Natural killer cell (primary cell): ENCODE results near the gene TES. TPM values are rescaled to one million over a fixed set of nuclear protein-coding genes. Genes with fewer than 3 reads are reported as not detected.

Experiments
- ATAC-seq, 3 donors: fragments of 150-1000 bp in 2 of 3; fragments of 200-7000 bp in 1 of 3; cut with Tn5 transposase; 1 replicate in 1 of 3; 2 replicates in 2 of 3; pipeline ENCODE4 v1.10.0; 2021; ENCODE audit warnings: mild to moderate bottlenecking in 2 of 3, moderate library complexity in 2 of 3
- DNase-seq, 2 donors: peaks; one replicate each; pipeline versions ENCODE4 v3.0.0 to v3.0.0-alpha.2; 2013 to 2021; ENCODE audit warnings: mixed read lengths in 1 of 2
- H3K27ac ChIP-seq: one replicate; pipeline ENCODE4 v1.5.1; 2013; ENCODE audit warnings: mild to moderate bottlenecking, low read length
- H3K27me3 ChIP-seq: one replicate; pipeline ENCODE4 v1.6.1; 2013; ENCODE audit warnings: low read length; ENCODE audit not compliant: control insufficient read depth, insufficient read depth
- H3K36me3 ChIP-seq: one replicate; pipeline ENCODE4 v1.6.1; 2013; ENCODE audit warnings: low read length; ENCODE audit not compliant: control insufficient read depth, insufficient read depth
- H3K4me1 ChIP-seq: one replicate; pipeline ENCODE4 v1.6.1; 2013; ENCODE audit warnings: low read length; ENCODE audit not compliant: control insufficient read depth, insufficient read depth
- H3K4me3 ChIP-seq: one replicate; pipeline ENCODE4 v1.5.1; 2013; ENCODE audit warnings: low read length
- H3K9me3 ChIP-seq: one replicate; pipeline ENCODE4 v1.6.1; 2013; ENCODE audit warnings: low read length; ENCODE audit not compliant: control insufficient read depth, insufficient read depth
- H3K27ac Mint-ChIP-seq, 2 donors: one replicate each; pipeline ENCODE4 v1.8.0; 2022; ENCODE audit warnings: mild to moderate bottlenecking in 2 of 2, mixed read lengths in 2 of 2, moderate library complexity in 1 of 2
- H3K27me3 Mint-ChIP-seq, 2 donors: one replicate each; pipeline ENCODE4 v1.8.0; 2022; ENCODE audit warnings: low read depth in 2 of 2, mixed read lengths in 2 of 2
- H3K36me3 Mint-ChIP-seq: one replicate; pipeline ENCODE4 v1.8.0; 2022; ENCODE audit warnings: mixed read lengths
- H3K4me1 Mint-ChIP-seq, 2 donors: one replicate each; pipeline ENCODE4 v1.8.0; 2022; ENCODE audit warnings: mixed read lengths in 2 of 2
- H3K4me3 Mint-ChIP-seq: one replicate; pipeline ENCODE4 v1.8.0; 2022; ENCODE audit warnings: mild to moderate bottlenecking, moderate library complexity, mixed read lengths
- H3K9me3 Mint-ChIP-seq, 2 donors: one replicate each; pipeline ENCODE4 v1.8.0; 2022; ENCODE audit warnings: mixed read lengths in 2 of 2
- WGBS: methylation state at CpG from one replicate; pipeline ENCODE4 v1.1.7; 2013; ENCODE audit warnings: missing lambda C conversion rate; ENCODE audit not compliant: insufficient coverage; 5-methylcytosine and 5-hydroxymethylcytosine counted together
- intact Hi-C: fragments of 100-400 bp; cut with micrococcal nuclease; formaldehyde crosslinking; loops from one replicate; pipeline ENCODE4 v1.14.2; 2022
- total RNA-seq, 4 donors: library from RNA; stranded (reverse); fragments of 120-200 nt in 1 of 4; gene quantifications; one replicate each; pipeline versions ENCODE4 v1.2.3 to v1.2.4, GENCODE V29; 2013 to 2022
- TF ChIP-seq, protein P1 (sequence below): fragments of 200-600 bp; IDR thresholded peaks from one replicate; pipeline ENCODE4 v1.8.0; 2022; ENCODE audit warnings: antibody characterized with exemption

Gene TES
- total RNA-seq, result 100 to 1,000 TPM; 220 to 269 (median 227) TPM
- 280 TPM for total RNA-seq (2013)

- ATAC-seq (peak; percentile 29 to 65 (median 58)), DNase-seq (peak; percentile 63 to 77)
- Histone ChIP-seq H3K27me3 (no peaks in the 10 kb centered on the region), H3K9me3 (no peaks in the 10 kb centered on the region), H3K4me3 (peak within 1 kb of the TSS; percentile 96), H3K27ac (peak within 1 kb of the TSS; percentile 85), H3K4me1 (peaks cover 13% of the 10 kb centered on the region), H3K36me3 (no peaks in the 10 kb centered on the region)
- intact Hi-C loops, result loop anchor here (1.0 to 10.0 kb wide), 5 partner anchors 14 to 1286 kb away; partner anchors contain the start of genes CAPZA2 and MDFIC
- H3K27ac Mint-ChIP-seq, result peak within 1 kb of the TSS; percentile 84 to 99
- TF ChIP-seq, protein P1, sequence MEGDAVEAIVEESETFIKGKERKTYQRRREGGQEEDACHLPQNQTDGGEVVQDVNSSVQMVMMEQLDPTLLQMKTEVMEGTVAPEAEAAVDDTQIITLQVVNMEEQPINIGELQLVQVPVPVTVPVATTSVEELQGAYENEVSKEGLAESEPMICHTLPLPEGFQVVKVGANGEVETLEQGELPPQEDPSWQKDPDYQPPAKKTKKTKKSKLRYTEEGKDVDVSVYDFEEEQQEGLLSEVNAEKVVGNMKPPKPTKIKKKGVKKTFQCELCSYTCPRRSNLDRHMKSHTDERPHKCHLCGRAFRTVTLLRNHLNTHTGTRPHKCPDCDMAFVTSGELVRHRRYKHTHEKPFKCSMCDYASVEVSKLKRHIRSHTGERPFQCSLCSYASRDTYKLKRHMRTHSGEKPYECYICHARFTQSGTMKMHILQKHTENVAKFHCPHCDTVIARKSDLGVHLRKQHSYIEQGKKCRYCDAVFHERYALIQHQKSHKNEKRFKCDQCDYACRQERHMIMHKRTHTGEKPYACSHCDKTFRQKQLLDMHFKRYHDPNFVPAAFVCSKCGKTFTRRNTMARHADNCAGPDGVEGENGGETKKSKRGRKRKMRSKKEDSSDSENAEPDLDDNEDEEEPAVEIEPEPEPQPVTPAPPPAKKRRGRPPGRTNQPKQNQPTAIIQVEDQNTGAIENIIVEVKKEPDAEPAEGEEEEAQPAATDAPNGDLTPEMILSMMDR, result no peak
- under 1% methylated on average over 83 of the region's 83 CpGs for WGBS
- no peaks in the 10 kb centered on the region for H3K9me3 Mint-ChIP-seq
- peaks cover 41 to 49% of the 10 kb centered on the region in 2 donors for H3K4me1 Mint-ChIP-seq
- no peaks in the 10 kb centered on the region for H3K36me3 Mint-ChIP-seq
- H3K27me3 Mint-ChIP-seq, result no peaks in the 10 kb centered on the region
- H3K4me3 Mint-ChIP-seq, result peak within 1 kb of the TSS; percentile 93
These were observed at the start of gene TES for GRCh38 chr7:116210345-116211005. Gene TES, plus strand, starts transcription at chr7:116210539. Its CDS starts 169 bp downstream, at chr7:116210708.

DNA sequence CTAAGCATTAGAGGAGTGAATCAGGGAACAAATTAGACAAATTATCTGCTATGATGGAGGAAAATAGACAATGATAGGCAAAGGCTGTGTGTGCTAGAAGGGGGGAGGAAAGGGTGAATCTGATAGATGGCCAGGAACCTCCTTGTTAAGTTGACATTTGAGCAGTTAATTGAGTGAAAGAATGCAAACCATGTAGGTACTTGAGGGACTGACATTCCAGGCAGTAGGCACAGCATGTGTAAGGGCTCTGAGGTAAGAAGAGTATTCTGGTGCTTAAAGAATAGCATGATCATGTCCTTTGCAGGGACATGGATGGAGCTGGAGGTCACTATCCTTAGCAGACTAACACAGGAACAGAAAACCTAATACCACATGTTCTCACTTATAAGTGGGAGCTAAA is 48.6 kb upstream of the TES start:
- no peaks in the 10 kb centered on the region for H3K36me3 Mint-ChIP-seq
- H3K9me3 Mint-ChIP-seq, result no peaks in the 10 kb centered on the region
- peaks cover 0 to 5% of the 10 kb centered on the region in 2 donors for H3K4me1 Mint-ChIP-seq
- Histone ChIP-seq H3K27me3 (no peaks in the 10 kb centered on the region), H3K4me3 (no peak overlapping the region), H3K36me3 (no peaks in the 10 kb centered on the region), H3K9me3 (no peaks in the 10 kb centered on the region), H3K4me1 (no peaks in the 10 kb centered on the region), H3K27ac (no peak overlapping the region)
- intact Hi-C loops, result no loop called here
- no peak overlapping the region for H3K27ac Mint-ChIP-seq
- ATAC-seq (no peak), DNase-seq (no peak)
- H3K27me3 Mint-ChIP-seq, result no peaks in the 10 kb centered on the region
- TF ChIP-seq, protein P1, result no peak
- no peak overlapping the region for H3K4me3 Mint-ChIP-seq

- no peaks in the 10 kb centered on the region for H3K27me3 Mint-ChIP-seq
- DNase-seq, result no peak
- no peak overlapping the region for H3K4me3 ChIP-seq
These were observed 48.1 kb upstream of the TES start for GRCh38 chr7:116162254-116162653.

More at GRCh38 chr7:116162254-116162653, 48.1 kb upstream of the TES start:
- Histone ChIP-seq H3K27ac (no peak overlapping the region), H3K36me3 (no peaks in the 10 kb centered on the region), H3K4me1 (no peaks in the 10 kb centered on the region), H3K27me3 (no peaks in the 10 kb centered on the region), H3K9me3 (no peaks in the 10 kb centered on the region)
- intact Hi-C loops, result no loop called here
- TF ChIP-seq, protein P1, result no peak
- Mint-ChIP-seq H3K27ac (no peak overlapping the region), H3K36me3 (no peaks in the 10 kb centered on the region), H3K4me3 (no peak overlapping the region), H3K9me3 (no peaks in the 10 kb centered on the region), H3K4me1 (peaks cover 0 to 7% of the 10 kb centered on the region in 2 donors)
- no peak for ATAC-seq
